A549 (cell line): Measurements from ENCODE around the gene SPATA13. TPM values are rescaled to one million over a fixed set of nuclear protein-coding genes. Genes with fewer than 3 reads are reported as not detected.

Source experiments
- ATAC-seq, 2 experiments: fragments of 200-7000 bp in 1 of 2; fragments of >200 bp in 1 of 2; cut with Nextera tagmentation in 1 of 2; cut with Tn5 transposase in 1 of 2; 3 replicates each; pipeline versions ENCODE4 v1.8.0 to v1.9.1; 2018 to 2020; ENCODE audit warnings: mild to moderate bottlenecking in 1 of 2, moderate library complexity in 1 of 2
- CTCF ChIA-PET: fragments of 300-600 bp; sonication (Branson Sonifier 250); formaldehyde crosslinking; extraction: SDS; loops from one replicate; lab custom pipeline; 2021; ENCODE audit warnings: antibody characterized with exemption, inconsistent platforms; lab: Yijun Ruan, JAX
- POLR2A ChIA-PET: fragments of 350-600 bp; formaldehyde crosslinking; extraction: SDS; loops from one replicate; lab custom pipeline; 2021; ENCODE audit warnings: antibody characterized with exemption, inconsistent platforms; lab: Yijun Ruan, JAX
- DNase-seq, 2 experiments: peaks; one replicate each; pipeline versions ENCODE4 v3.0.0 to v3.0.0-alpha.2; 2011 to 2016; ENCODE audit warnings: low read depth in 1 of 2, low spot score in 1 of 2
- FAIRE-seq: peaks from 2 replicates; lab custom pipeline; 2011; peaks lifted over from hg19 to GRCh38; lab: Jason Lieb, UNC
- H3K27ac ChIP-seq, 2 experiments: fragments of >200 bp; sonication (Bioruptor Twin); formaldehyde crosslinking; 3 replicates each; pipeline ENCODE4 v1.5.1; 2016 to 2017
- H3K4me1 ChIP-seq: fragments of >200 bp; sonication (Bioruptor Twin); formaldehyde crosslinking; 3 replicates; pipeline ENCODE4 v1.6.1; 2016
- H3K4me2 ChIP-seq: fragments of >200 bp; sonication (Bioruptor Twin); formaldehyde crosslinking; 3 replicates; pipeline ENCODE4 v1.6.1; 2016
- H3K4me3 ChIP-seq: fragments of >200 bp; sonication (Bioruptor Twin); formaldehyde crosslinking; 3 replicates; pipeline ENCODE4 v1.5.1; 2016
- H3K9me3 ChIP-seq: fragments of >200 bp; sonication (Bioruptor Twin); formaldehyde crosslinking; 3 replicates; pipeline ENCODE4 v1.6.1; 2016
- CHD2 ChIP-seq: fragments of 150-350 bp; IDR thresholded peaks from 2 replicates; pipeline ENCODE4 v1.6.1; 2014; ENCODE audit warnings: low read length; ENCODE audit not compliant: partially characterized antibody
- EHMT2 ChIP-seq: fragments of 200-600 bp; sonication (generic); IDR thresholded peaks from 2 replicates; pipeline ENCODE4 v1.6.1; 2016; ENCODE audit warnings: antibody characterized with exemption, low read depth, mild to moderate bottlenecking, moderate library complexity
- ESRRA ChIP-seq: fragments of 150-350 bp; IDR thresholded peaks from 2 replicates; pipeline ENCODE4 v1.6.1; 2014; ENCODE audit warnings: mild to moderate bottlenecking, low read length, borderline replicate concordance
- GATA3 ChIP-seq: IDR thresholded peaks from 2 replicates; pipeline ENCODE4 v1.6.1; 2012; ENCODE audit warnings: borderline replicate concordance
- HDAC2 ChIP-seq: fragments of 200-600 bp; sonication (generic); IDR thresholded peaks from 2 replicates; pipeline ENCODE4 v1.6.1; 2016
- JUN ChIP-seq, 2 experiments: fragments of >200 bp; sonication (Bioruptor Twin); formaldehyde crosslinking; IDR thresholded peaks; 2 replicates in 1 of 2; 3 replicates in 1 of 2; pipeline ENCODE4 v1.6.1; 2016 to 2017
- MAX ChIP-seq: IDR thresholded peaks from 2 replicates; pipeline ENCODE4 v1.6.1; 2012
- MYC ChIP-seq: IDR thresholded peaks from 2 replicates; pipeline ENCODE4 v1.6.1; 2012; ENCODE audit warnings: mild to moderate bottlenecking, inconsistent platforms, low read length, improper control_type of control experiment, borderline replicate concordance
- PHF8 ChIP-seq: fragments of 200-600 bp; sonication (generic); IDR thresholded peaks from 2 replicates; pipeline ENCODE4 v1.6.1; 2016; ENCODE audit warnings: low read depth, mild to moderate bottlenecking, antibody characterized with exemption, moderate library complexity, borderline replicate concordance
- POLR2A ChIP-seq: IDR thresholded peaks from 2 replicates; pipeline ENCODE4 v1.6.1; 2012; ENCODE audit warnings: mild to moderate bottlenecking, low read length
- RARB ChIP-seq: fragments of 250-450 bp; sonication (Bioruptor Pico); IDR thresholded peaks from 2 replicates; pipeline ENCODE4 v1.8.0; 2021; ENCODE audit warnings: mild to moderate bottlenecking, moderate library complexity
- RCOR1 ChIP-seq: fragments of 150-350 bp; IDR thresholded peaks from 2 replicates; pipeline ENCODE4 v1.6.1; 2014; ENCODE audit warnings: antibody characterized with exemption, low read length, low read depth
- RNF2 ChIP-seq: fragments of 200-600 bp; sonication (generic); IDR thresholded peaks from 2 replicates; pipeline ENCODE4 v1.6.1; 2016; ENCODE audit warnings: low read depth, mild to moderate bottlenecking, antibody characterized with exemption, moderate library complexity, borderline replicate concordance
- ZC3H11A ChIP-seq: fragments of 450-650 bp; IDR thresholded peaks from 2 replicates; pipeline ENCODE4 v1.6.1; 2014; ENCODE audit warnings: antibody characterized with exemption, mild to moderate bottlenecking
- ZFP36 ChIP-seq: fragments of 450-650 bp; IDR thresholded peaks from 2 replicates; pipeline ENCODE4 v1.6.1; 2014; ENCODE audit warnings: borderline replicate concordance; ENCODE audit not compliant: partially characterized antibody
- whole genome bisulfite sequencing: methylation state at CpG from one replicate; pipeline ENCODE4 v1.1.6; 2017; ENCODE audit errors: missing lambda C conversion rate; 5-methylcytosine and 5-hydroxymethylcytosine counted together
- polyA minus RNA-seq: library from RNA; depleted of rRNA, polyadenylated mRNA; stranded (reverse); fragments of >200 nt; gene quantifications from 2 replicates; pipeline ENCODE4 v1.2.3, GENCODE V29; 2011; rRNA and poly(A)+ RNA removed
- polyA plus RNA-seq, 4 experiments: library from polyadenylated mRNA; depleted of rRNA in 3 of 4; stranded (reverse); fragments of >200 nt; fragmentation: RNase III in 1 of 4; extraction: RNeasy Plus Mini Kit Qiagen cat#74134 plus additional on column Dnase treatment in 1 of 4; gene quantifications; 2 replicates in 3 of 4; 3 replicates in 1 of 4; pipeline ENCODE4 v1.2.3, GENCODE V29; 2011 to 2017
- TF ChIP-seq, protein P1 (sequence below): IDR thresholded peaks from 2 replicates; pipeline ENCODE4 v1.6.1; 2012; ENCODE audit warnings: low read depth, borderline replicate concordance
- TF ChIP-seq, protein P2 (sequence below): fragments of 450-650 bp; IDR thresholded peaks from 2 replicates; pipeline ENCODE4 v1.6.1; 2014; ENCODE audit warnings: antibody characterized with exemption
- TF ChIP-seq, protein P3 (sequence below): fragments of >200 bp; sonication (Bioruptor Twin); formaldehyde crosslinking; IDR thresholded peaks from 3 replicates; pipeline ENCODE4 v1.5.1; 2016
- TF ChIP-seq, protein P4 (sequence below): fragments of >200 bp; sonication (Bioruptor Twin); formaldehyde crosslinking; IDR thresholded peaks from 3 replicates; pipeline ENCODE4 v1.6.1; 2016

SPATA13 gene
- 6.3 and 7.2 TPM in 2 replicates for polyA plus RNA-seq (2011; rRNA removed)
- 2.5 and 3.6 TPM in 2 replicates for polyA plus RNA-seq (2012; cell fraction: cytosol; rRNA removed)
- polyA plus RNA-seq (2012; cell fraction: nucleus; rRNA removed), result 4.7 and 6.9 TPM in 2 replicates
- polyA plus RNA-seq (2017; fragmentation: RNase III; extraction: RNeasy Plus Mini Kit Qiagen cat#74134 plus additional on column Dnase treatment), result 2.8 to 3.1 TPM (median 2.9 TPM) in 3 replicates
- polyA minus RNA-seq, result 7.4 and 8.3 TPM in 2 replicates

GRCh38 chr13:24160458-24161009, at the start of gene SPATA13:
SPATA13 (plus strand) TSS chr13:24160720; CDS start chr13:24222930, 62,210 bp downstream.
- Histone ChIP-seq H3K9me3 (no peaks in the 10 kb centered on the region), H3K4me1 (peaks cover 19% of the 10 kb centered on the region; the same call in 2 of the 3 replicates), H3K4me3 (peak within 1 kb of the TSS; percentile 69), H3K27ac (peak within 1 kb of the TSS; percentile 69 to 89), H3K4me2 (peak within 1 kb of the TSS; percentile 81)
- ATAC-seq (peak; percentile 86 to 91), DNase-seq (peak; percentile 80 to 88), FAIRE-seq (no peak)
- ChIA-PET CTCF (interaction anchor here (1.0 to 2.2 kb wide), 4 partner anchors 19 to 140 kb away, joined by 3 to 5 read pairs (median 4); no protein-coding TSS in a partner anchor), POLR2A (interaction anchor here (0.6 to 1.6 kb wide), 6 partner anchors 11 to 1283 kb away, joined by 3 to 8 read pairs (median 4); no protein-coding TSS in a partner anchor)
- WGBS, result 20% methylated on average over 1 of the region's 50 CpGs
- peak; percentile 35; the same call in 1 of the 2 replicates for TF ChIP-seq PHF8
- peak in 1 of 2 experiments; percentile 44; a peak in 1 of 5 replicates for TF ChIP-seq JUN (IDR thresholded peaks at IDR 0.05)
- TF ChIP-seq MYC, result no peak
- TF ChIP-seq GATA3, result no peak
- TF ChIP-seq MAX, result no peak
- no peak for TF ChIP-seq ZC3H11A
- TF ChIP-seq EHMT2, result no peak
- no peak for TF ChIP-seq ZFP36
- TF ChIP-seq, protein P1, sequence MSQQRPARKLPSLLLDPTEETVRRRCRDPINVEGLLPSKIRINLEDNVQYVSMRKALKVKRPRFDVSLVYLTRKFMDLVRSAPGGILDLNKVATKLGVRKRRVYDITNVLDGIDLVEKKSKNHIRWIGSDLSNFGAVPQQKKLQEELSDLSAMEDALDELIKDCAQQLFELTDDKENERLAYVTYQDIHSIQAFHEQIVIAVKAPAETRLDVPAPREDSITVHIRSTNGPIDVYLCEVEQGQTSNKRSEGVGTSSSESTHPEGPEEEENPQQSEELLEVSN, result peak; percentile 57; the same call in 1 of the 2 replicates
- TF ChIP-seq ESRRA, result no peak
- TF ChIP-seq, protein P2, sequence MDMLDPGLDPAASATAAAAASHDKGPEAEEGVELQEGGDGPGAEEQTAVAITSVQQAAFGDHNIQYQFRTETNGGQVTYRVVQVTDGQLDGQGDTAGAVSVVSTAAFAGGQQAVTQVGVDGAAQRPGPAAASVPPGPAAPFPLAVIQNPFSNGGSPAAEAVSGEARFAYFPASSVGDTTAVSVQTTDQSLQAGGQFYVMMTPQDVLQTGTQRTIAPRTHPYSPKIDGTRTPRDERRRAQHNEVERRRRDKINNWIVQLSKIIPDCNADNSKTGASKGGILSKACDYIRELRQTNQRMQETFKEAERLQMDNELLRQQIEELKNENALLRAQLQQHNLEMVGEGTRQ, result no peak
- no peak for TF ChIP-seq RCOR1
- TF ChIP-seq, protein P3, sequence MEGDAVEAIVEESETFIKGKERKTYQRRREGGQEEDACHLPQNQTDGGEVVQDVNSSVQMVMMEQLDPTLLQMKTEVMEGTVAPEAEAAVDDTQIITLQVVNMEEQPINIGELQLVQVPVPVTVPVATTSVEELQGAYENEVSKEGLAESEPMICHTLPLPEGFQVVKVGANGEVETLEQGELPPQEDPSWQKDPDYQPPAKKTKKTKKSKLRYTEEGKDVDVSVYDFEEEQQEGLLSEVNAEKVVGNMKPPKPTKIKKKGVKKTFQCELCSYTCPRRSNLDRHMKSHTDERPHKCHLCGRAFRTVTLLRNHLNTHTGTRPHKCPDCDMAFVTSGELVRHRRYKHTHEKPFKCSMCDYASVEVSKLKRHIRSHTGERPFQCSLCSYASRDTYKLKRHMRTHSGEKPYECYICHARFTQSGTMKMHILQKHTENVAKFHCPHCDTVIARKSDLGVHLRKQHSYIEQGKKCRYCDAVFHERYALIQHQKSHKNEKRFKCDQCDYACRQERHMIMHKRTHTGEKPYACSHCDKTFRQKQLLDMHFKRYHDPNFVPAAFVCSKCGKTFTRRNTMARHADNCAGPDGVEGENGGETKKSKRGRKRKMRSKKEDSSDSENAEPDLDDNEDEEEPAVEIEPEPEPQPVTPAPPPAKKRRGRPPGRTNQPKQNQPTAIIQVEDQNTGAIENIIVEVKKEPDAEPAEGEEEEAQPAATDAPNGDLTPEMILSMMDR, result no peak
- no peak for TF ChIP-seq CHD2
- peak; percentile 66 for TF ChIP-seq POLR2A

DNA sequence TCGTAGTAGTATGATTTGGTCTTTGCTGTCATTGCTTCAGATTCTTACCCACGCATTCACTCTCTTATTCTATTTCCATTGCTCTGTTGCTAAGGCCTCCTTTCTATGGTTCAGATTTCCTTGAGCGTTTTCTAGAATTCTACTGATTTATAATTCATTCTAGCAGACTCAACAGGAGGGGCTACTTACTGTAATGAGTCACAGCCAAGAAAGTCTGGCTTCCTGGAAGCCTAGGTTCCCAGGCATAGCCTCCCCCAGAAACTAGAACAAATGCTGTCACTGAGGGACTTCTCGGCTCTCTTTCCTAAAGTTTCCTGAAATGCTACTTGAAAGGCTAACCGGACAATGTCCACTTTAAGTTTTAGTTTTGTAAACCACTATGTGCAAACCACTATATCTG, 47.7 kb upstream of the SPATA13 start:
- TF ChIP-seq HDAC2 (no peak), EHMT2 (no peak), RNF2 (no peak), RARB (CRISPR knock-in tag) (no peak)
- TF ChIP-seq, protein P3, result no peak
- TF ChIP-seq, protein P4, sequence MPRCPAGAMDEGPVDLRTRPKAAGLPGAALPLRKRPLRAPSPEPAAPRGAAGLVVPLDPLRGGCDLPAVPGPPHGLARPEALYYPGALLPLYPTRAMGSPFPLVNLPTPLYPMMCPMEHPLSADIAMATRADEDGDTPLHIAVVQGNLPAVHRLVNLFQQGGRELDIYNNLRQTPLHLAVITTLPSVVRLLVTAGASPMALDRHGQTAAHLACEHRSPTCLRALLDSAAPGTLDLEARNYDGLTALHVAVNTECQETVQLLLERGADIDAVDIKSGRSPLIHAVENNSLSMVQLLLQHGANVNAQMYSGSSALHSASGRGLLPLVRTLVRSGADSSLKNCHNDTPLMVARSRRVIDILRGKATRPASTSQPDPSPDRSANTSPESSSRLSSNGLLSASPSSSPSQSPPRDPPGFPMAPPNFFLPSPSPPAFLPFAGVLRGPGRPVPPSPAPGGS, result no peak
- Histone ChIP-seq H3K4me3 (no peak overlapping the region), H3K4me2 (no peak overlapping the region), H3K27ac (no peak overlapping the region), H3K9me3 (no peaks in the 10 kb centered on the region), H3K4me1 (no peaks in the 10 kb centered on the region)
- ChIA-PET CTCF (interaction anchor here (0.7 kb wide), 1 partner anchor 92 kb away, joined by 3 read pairs; no protein-coding TSS in a partner anchor), POLR2A (no interaction called here)
- ATAC-seq, result no peak
- no peak for FAIRE-seq
- no peak for DNase-seq
- WGBS, result 75% methylated on average over 5 of the region's 5 CpGs
